Right lung (tissue), 5 donors: ENCODE measurements around the gene CFAP77. TPM values are rescaled to one million over a fixed set of nuclear protein-coding genes. Genes with fewer than 3 reads are reported as not detected.

ENCODE experiments used
- DNase-seq, 2 donors: peaks; one replicate each; pipeline ENCODE4 v3.0.0-alpha.2; 2013
- polyA plus RNA-seq, 5 donors: library from polyadenylated mRNA; unstranded; fragments of 120-200 nt; gene quantifications; one replicate each; pipeline versions ENCODE4 v1.2.1 to v1.2.3, GENCODE V29; 2013; ENCODE audit warnings: inconsistent platforms in 1 of 5, low replicate concordance in 1 of 5; ENCODE audit not compliant: insufficient read length in 5 of 5, insufficient read depth in 1 of 5

CFAP77 gene
- polyA plus RNA-seq, 5 donors = 0.35 to 4.4 (median 2.8) TPM

DNA sequence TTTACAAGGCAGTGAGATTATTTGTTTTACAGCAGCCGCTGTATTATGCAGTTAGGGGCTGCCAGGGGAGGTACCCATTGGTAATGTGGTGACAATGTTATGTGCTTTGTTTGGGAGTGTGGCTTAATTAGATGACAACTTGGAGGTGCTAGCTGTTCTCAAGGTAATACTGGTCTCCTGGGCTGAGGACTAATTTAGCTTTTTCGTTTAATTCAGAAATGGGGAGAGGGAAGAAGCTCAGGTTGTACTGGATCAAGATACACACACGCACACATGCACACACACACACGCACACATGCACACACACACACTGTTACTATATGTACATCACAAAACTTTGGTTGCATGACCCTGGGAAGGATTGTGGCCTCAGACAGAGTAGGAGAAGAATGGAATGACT is 37.9 kb downstream of the CFAP77 start:
- DNase-seq = no peak

DNA sequence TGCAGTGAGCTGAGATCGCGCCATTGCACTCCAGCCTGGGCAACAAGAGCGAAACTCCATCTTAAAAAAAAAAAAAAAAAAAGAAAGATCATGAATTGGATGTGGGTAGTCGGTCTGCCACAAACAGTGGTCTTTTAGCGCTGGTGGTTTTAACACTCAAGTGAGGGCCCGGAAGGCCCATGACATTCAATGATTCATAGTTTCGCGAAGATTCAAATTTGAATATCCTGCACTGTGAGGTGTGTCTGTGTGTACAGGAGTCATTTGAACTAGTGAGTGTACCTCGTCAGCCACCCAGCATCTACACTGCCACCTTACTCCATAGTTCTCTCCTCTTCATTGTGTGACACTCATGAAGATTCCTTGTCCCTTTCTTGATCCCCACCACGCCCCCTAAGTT is 41.3 kb downstream of the CFAP77 start:
- no peak for DNase-seq

DNA sequence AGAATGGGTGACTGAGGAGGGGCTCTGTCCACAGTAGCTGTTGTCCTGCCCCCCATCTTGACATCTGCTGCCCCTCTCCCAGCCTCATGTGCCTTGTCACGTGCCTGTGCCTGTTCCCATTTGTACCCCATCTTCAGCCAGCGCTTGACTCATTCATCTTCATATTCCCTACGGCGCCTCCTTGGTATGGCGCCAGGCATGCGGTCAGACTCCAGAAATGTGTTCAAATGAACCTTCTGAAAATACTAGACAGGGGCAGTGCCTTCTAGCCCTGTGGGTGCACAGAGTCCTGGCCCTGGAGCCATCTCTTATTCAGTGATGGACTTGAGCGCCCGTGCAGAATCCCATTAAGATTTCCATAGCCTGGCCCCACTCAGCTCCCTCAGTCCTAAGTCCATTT is 46.2 kb downstream of the CFAP77 start:
- no peak for DNase-seq

DNA sequence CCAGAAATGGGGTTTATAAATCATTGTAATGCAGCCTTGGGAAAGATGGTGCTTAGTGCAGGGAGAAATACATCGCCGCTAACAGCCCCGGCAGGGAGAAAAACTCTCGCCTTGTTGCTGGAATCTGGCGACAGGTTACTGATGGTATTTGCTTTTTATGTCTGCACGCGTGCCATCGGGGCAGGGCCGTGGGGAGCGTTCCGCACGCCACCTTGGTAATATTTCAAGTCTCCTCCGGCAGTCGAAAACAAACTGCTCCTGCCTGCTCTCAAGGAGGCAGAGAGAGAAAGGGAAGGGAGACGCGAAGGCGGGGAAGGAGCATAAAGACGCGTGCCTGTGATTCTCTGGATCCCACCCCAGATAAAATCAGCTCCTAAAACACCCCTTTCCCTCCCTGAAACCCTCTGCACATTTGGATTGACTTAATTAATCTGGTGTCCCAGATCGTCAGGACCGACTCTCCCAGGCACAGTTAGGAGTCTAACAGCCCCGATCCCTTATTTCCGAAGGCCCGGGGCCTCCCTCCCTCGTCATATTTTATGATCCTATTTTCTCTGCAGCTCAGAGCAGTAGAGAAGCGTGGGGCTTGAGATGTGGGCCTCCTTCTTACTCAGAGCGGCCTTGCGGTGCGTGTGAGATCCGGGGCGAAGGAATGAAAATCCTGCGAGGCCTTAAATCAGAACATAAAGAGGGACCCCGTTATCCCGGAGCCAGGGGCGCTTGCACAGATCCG is 47.7 kb downstream of the CFAP77 start:
- no peak for DNase-seq

DNA sequence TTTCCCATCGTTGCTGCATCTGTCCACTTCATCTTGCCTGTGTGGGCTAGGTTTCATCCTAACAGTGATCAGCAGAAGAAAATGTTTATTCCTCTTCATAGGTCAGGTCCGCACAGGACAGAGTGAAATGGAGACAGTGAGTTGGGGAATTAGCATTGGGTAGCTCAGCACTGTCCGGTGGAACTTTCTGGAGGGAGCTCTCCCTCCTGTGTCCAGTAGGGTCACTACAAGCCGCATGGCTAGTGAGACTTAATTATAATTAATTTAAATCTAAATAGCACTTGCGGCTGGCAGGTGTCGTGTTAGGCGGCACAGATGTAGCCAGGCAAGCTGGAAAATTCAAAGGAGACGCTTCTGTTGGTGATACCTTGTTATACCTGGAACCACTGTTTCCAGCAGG is 48.4 kb downstream of the CFAP77 start:
- no peak for DNase-seq

DNA sequence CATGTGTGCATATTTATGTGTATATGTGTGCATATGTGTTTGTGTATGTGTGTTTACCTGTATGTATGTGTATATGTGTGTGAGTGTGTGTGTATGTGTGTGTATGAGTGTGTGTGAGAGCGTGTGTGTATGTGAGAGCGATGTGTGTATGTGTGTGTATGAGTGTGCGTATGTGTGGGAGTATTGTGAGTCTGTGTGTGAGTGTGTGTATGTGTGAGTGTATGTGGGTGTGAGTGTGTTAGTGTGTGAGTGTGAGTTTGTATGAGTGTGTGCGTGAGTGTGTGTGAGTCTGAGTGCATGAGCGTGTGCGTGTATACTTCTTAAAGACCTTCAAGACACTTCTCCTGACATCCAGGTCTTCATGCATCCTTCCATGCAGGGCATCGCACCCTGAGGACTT is 49.6 kb downstream of the CFAP77 start:
- no peak for DNase-seq

DNA sequence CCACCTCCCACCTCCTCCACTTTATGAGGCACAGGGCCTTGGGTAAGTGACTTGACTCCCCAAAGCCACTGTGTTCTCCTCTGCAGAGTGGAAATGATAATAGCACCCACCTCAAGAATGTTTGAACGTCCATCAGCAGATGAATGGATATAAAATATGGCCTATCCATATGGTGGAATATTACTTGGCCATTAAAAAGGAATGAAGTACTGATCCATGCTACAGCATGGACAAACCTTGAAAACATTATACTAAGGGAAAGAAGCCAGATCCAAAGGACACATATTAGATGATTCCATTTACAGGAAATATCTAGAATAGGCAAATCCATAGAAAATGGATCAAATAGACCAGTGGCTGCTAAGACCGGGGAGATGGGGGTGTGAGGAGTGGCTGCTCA is 50.2 kb downstream of the CFAP77 start:
- DNase-seq = no peak

DNA sequence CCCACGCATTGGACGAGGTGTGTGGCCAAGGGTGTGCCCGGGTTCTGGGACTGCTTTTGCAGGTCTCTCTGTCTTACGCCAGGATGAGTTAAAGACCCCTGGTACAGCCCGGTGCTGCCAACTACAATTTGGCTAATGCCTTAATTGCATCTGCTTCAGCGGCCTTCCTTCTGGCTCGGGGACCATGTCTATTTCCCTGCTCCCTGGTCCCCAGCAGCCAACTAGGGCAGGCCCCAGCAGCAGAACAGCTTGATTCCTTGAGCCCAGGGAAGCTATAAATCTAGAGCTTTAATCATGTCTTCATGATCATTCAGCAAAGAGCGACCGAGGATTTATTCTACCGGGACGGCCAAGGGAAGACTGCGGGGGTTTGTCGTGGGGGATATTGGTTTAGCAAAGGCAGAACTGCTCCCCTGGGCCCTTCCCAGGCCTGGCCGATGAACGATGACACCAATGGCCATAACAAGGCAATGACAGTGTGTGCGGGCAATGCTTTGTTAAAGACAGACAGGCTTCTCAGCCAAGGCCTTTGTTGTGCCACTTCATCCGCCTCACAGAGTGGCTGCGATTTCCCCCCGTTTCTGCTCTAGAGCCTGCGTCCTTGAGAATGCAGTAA is 51.4 kb downstream of the CFAP77 start:
- DNase-seq = no peak

DNA sequence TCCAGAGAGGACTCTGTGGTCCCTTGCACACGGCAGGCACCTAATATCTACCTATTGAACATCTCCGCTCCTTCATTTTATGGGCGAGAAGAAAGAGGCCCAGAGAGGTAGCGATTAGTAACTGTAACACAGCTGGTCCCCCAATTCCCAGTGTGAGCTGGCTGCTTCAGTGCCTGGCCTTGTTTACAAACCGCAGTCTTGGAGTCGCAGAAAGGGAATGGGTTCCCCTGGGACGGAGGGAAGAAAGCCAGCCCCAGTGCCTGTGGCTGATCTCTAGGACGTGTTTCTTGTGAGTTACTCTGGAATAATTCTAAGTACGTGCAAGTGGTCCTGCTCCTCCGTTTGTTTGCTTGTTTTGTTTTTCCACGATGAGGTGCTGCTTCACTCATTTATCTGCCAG is 52.0 kb downstream of the CFAP77 start:
- no peak for DNase-seq

DNA sequence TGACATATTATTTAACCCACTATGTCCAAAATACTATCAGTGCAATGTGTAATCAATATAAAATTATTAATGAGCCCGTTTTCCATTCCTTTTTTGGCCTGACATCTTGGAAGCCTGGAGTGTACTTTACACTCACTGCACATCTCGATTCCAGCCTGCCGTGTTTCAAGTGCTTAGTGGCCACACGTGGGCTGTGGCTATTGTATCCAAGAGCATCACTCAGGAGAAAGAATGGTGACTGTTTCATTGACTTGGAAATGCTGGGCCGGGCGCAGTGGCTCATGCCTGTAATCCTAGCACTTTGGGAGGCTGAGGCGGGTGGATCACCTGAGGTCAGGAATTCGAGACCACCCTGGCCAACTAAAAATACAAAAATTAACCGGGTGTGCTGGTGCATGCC is 54.5 kb downstream of the CFAP77 start:
- no peak for DNase-seq

DNA sequence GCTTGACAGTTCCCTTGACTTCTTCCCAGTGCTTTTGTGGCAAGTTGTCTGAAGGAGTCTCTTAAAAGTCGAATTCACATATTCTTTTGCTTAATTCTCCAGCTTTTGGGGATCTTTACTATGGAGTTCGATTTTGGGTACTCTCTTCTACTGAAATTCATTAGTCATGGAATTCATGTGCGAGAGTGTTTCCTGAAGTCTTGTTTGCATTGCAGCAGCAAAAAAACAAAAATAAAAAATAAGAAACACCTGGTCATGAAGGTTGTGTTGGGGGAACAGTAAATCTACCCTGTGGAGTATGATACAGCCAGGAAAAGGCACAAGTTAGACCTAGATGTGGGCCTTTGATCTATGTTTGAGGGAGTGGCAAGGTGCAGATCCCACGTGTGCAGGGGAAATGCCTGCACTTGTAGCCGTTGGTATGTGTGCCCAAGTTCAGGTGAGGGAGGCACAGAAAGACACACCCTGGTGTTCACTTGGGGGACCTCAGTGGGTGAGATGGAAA is 55.2 kb downstream of the CFAP77 start:
- no peak for DNase-seq

DNA sequence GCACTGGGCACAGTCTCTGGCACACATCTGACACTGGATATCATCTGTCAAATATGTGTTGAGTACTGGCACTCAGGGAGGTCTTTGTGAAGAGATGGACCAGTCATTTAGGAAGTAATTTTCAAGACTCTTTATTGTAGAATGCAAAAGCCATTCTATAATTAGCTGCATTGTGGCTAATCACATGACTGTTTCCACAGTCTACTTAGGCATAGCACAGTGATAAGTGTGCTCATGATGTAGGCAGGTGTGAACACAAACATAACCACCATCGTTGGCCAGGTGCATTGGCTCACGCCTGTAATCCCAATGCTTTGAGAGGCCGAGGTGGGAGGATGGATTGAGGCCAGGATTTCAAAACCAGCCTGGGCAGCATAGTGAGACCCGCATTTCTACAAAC is 62.2 kb downstream of the CFAP77 start:
- DNase-seq = no peak

DNA sequence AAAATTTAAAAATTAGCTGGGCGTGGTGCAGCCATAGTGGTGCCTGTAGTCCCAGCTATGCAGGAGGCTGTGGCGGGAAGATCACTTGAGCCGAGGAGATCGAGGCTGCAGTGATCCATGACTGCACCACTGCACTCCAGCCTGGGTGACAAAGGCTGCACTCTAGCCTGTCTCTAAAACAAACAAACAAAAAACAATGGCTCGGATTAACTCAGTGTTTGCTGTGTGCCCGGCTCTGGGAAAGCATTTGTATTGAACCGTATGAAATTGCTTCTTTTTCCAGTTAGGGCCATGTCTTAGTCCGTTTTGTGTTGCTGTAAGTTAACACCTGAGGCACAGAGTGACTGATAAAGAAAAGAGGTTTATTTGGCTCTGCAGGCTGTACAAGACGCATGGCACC is 62.6 kb downstream of the CFAP77 start:
- no peak for DNase-seq

DNA sequence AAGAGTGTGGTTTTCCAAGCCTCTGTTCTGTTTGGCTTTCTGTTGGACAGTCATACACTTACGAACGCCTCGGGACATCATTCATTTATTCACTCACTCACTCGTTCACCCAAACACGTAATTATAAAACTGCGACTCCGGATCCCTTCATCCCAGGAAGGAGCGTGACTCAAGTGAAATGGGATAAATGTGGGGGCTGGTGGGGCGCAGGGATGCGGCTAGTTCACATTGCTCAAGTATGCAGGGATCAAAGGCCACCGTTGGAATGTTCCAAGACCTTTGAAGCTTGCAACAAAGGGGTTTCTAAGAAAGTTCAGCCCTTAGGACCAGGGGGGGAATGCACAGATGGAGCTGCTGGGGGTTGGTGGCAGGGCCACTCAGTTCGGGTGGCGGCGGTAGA is 64.2 kb downstream of the CFAP77 start:
- no peak for DNase-seq

DNA sequence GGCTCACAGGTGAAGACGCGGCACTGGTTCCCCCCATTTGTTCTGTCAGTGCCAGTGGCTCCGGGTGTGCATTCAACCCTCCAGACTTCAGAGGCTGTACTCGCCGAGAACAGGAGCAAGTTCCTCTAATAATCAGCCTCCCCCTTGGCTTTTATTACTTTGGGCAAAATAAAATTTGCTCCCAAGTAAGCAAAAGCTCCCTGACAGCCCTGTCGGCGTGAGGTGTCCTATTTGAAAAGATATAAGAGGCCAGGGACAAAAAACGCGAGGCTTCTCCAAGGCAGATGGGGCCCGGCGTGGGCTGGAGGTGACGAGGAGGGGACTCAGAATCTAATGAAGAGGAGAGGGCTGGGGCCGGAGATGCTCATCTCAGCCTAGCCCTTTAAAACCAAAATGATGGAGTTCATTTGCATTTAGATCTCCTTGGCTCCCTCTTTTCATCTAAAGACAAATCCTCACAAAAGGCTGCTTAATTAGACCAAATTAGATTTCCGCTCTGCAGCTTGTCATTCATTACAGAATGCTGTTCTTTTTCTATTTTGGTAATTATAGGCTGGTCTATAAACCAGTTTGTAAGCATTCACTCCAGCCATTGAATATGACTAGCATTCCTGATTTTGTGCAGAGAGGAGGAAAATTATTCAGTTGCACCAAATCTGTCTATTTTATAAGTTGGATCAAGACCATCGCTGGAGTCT is 68.5 kb downstream of the CFAP77 start:
- DNase-seq = no peak

DNA sequence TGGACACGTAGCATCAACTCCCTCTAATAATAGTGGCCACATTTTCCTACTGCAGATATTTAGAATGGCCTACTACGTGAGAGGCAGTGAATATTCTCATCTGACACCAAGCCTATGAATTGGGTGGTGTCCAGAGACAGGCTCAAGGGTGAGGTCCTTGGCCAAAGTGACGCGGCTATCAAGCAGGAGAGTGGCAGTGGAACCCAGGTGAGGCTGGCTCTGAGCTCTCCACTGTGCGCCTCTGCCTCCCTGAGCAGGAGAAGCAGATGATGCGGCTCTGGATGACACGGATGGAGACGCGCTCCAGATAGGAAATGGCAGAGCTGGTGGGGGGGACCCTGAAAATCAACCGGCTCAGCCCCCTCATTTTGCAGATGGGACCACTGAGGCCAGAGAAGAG is 69.7 kb downstream of the CFAP77 start:
- no peak for DNase-seq

DNA sequence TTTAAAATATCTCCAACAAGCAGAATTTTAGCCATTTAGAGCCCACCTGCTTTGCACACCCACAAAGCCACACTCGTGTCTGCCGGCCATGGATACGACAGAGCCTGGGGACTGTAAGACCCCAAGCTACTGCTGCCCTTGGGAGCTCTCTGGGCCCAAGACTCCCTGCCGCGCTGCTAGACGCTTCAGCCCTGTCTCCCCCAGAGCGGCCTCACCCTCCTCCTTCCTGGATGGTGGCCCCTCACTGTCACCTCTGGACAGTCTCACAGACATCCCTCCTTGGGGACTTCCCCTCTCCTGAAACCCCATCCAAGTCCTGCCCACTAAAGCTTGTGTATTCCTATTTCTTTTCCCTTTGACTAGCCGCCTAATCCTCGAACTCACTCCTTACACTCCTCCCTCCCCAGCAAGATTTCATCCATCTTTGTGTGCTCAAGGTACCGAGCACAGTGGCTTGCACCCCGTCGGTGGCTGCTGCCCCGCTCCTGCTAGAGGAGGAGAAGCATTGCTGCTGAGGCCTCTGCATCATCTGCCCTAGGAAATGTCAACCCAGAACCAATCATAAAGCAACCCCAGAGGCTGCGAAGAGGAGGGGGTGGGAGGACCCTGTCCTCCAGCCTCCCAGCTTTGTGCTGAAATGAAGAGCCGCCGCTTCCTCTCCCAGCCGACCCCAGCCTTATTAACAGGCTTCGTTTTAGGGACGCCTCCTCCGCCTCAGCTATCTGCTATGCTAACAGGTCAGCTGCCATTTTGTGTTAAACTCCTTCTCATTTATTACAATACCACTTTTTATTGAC is 71.2 kb downstream of the CFAP77 start:
- DNase-seq = no peak

DNA sequence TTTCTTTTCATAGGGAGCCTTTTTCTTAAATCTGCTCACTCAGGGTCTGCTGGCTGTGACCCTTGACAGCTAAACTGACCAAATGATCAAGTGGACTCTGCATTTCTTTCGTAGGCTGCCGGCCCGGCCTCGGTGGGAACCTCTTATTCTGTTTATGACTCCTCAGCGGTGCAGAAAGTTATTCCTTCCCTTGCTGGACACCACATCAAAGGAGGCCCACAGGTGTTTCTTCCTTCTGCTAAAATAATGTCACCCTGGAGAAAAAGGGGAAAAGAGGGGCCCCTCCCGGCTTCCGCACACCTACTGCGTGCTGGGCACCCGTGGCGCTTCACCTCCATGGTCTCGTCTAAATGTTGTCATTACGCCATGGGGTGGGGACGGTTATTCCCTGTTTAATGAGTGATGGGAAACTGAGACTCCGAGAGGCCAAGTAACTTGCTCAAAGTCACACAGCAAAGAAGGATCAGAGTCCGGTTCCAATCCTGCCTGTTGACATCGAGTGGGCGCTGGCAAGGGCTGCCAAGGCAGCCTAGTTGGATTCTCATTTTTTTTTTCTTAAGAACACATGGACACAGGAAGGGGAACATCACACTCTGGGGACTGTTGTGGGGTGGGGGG is 72.3 kb downstream of the CFAP77 start:
- DNase-seq = no peak

DNA sequence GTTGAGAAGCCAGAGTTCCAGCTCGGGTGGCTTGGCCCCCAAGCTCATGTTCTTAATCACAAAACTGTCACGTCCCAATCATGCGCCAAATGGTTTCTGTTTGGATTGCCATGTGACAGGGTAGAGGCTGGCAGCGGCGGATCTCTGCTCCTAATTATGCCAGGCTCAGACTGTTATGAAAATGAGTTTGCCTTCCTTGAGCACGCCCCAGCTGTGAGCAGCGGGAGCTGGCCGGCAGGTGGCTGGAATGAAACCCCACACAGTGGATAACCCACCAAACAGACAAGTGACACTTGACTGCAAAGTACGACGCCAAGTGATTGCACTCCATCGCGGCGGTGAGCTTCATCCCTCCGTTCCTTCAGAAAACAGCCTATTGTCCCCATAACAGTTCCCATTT is 75.4 kb downstream of the CFAP77 start:
- DNase-seq = no peak

DNA sequence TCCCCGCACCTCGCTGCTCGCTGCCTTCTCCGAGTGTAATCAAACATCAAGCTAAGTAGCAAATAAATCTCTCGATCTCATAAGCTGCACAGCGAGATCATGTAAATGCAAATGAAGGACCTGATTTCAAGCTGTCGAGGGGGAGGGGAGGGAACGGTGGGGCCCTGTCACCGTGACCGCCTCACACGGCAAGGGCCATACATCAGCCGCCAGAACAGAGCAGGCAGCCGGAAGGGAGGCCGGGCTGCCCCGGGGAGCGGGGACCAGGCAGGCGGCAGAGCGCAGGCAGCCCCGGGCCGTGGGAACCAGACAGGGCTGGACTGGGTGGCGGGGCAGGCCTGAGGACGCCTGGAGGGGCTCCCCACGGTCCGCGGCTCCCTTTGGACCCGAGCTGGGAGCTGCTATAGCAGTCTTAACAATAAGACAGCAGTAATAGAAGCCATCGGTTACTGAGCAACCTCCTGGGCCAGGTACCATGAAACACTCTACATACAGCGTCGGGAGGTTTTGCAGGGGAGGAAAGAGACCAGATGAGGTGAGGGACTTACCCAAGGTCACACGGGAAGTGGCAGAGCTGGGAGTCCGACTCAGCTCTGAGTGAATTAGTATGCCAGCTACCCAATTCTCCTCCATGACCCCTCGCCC is 76.8 kb downstream of the CFAP77 start:
- DNase-seq = no peak

DNA sequence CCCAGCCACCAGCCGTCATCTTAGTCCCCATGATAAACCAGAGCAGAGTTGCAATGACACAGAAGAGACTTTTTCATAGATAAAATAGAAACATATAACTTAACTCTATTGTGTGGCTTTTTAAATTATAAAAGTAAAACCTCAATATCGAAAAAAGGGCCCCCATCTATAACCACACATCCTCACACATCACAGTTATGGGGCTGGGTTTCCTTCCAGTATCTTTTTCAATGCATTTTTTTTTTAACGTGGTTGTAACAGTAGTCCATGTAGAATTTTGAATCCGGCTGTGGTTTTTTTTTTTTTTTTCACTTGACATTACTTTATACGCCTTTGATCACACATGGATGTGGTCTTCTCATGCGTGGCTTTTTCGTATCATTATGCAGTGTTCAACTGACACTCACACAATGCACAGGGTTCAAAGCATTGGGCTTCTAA is 77.4 kb downstream of the CFAP77 start:
- DNase-seq = no peak
